Transverse colon (tissue), 4 donors: ENCODE measurements around the gene CLIP1.
"Not testable (repeated sequence)": the region's sequence is repeated elsewhere in the genome, so short reads cannot be mapped to it uniquely, and the experiment has no call there.

Source experiments
- EP300 ChIP-seq: sonication (generic); formaldehyde crosslinking; IDR thresholded peaks from one replicate; pipeline ENCODE4 v1.6.1; 2017; ENCODE audit warnings: antibody characterized with exemption, low read depth
- POLR2A ChIP-seq: fragments of 450-650 bp; IDR thresholded peaks from one replicate; pipeline ENCODE4 v1.6.1; 2016; ENCODE audit warnings: antibody characterized with exemption, mild to moderate bottlenecking, moderate library complexity
- POLR2AphosphoS5 ChIP-seq, 3 donors: sonication (generic); formaldehyde crosslinking; IDR thresholded peaks; one replicate each; pipeline ENCODE4 v1.6.1; 2016; ENCODE audit warnings: antibody characterized with exemption in 3 of 3
- TF ChIP-seq, protein P1 (sequence below), 5 experiments: fragments of 200-600 bp in 3 of 5; fragments of 450-650 bp in 2 of 5; sonication (generic) in 3 of 5; IDR thresholded peaks; 1 replicate in 2 of 5; 2 replicates in 3 of 5; pipeline ENCODE4 v1.5.1; 2016 to 2017; ENCODE audit warnings: antibody characterized with exemption in 5 of 5, inconsistent platforms in 3 of 5, mild to moderate bottlenecking in 2 of 5, moderate library complexity in 1 of 5

DNA sequence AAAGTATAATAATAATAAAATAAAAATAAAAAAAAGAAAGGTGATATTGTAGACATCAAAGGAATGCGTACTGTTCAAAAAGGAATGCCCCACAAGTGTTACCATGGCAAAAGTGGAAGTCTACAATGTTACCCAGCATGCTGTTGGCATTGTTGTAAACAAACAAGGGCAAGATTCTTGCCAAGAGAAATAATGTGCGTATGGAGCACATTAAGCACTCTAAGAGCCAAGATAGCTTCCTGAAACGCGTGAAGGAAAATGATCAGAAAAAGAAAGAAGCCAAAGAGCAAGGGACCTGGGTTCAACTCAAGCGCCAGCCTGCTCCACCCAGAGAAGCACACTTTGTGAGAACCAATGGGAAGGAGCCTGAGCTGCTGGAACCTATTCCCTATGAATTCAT lies 57.2 kb downstream of the CLIP1 start:
- TF ChIP-seq, protein P1, sequence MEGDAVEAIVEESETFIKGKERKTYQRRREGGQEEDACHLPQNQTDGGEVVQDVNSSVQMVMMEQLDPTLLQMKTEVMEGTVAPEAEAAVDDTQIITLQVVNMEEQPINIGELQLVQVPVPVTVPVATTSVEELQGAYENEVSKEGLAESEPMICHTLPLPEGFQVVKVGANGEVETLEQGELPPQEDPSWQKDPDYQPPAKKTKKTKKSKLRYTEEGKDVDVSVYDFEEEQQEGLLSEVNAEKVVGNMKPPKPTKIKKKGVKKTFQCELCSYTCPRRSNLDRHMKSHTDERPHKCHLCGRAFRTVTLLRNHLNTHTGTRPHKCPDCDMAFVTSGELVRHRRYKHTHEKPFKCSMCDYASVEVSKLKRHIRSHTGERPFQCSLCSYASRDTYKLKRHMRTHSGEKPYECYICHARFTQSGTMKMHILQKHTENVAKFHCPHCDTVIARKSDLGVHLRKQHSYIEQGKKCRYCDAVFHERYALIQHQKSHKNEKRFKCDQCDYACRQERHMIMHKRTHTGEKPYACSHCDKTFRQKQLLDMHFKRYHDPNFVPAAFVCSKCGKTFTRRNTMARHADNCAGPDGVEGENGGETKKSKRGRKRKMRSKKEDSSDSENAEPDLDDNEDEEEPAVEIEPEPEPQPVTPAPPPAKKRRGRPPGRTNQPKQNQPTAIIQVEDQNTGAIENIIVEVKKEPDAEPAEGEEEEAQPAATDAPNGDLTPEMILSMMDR (IDR thresholded peaks at IDR 0.05): not testable (repeated sequence)
- not testable (repeated sequence) for TF ChIP-seq POLR2AphosphoS5 (IDR thresholded peaks at IDR 0.05); EP300; POLR2A
